Iris pigment epithelial cell (primary cell): ENCODE data around the gene RERG.

ENCODE experiments used
- DNase-seq: peaks from one replicate; pipeline ENCODE4 v3.0.0-alpha.2; 2011; ENCODE audit warnings: low read depth

RERG gene

GRCh38 chr12:15220915-15221885 is at the start of gene RERG:
RERG (minus strand) TSS chr12:15221417; CDS start chr12:15217489, 3,928 bp downstream.
- DNase-seq = peak; percentile 77

- no peak for DNase-seq
These were observed 49.4 kb upstream of the RERG start for GRCh38 chr12:15270591-15270990.

- peak; percentile 78 for DNase-seq
These were observed 47.8 kb upstream of the RERG start for GRCh38 chr12:15268927-15269552.

GRCh38 chr12:15268309-15268708 is 47.1 kb upstream of the RERG start:
- no peak for DNase-seq

GRCh38 chr12:15265875-15266274 is 44.7 kb upstream of the RERG start:
- no peak for DNase-seq

GRCh38 chr12:15256761-15257160 is 35.5 kb upstream of the RERG start:
- DNase-seq = peak; percentile 93

- no peak for DNase-seq
These were observed 32.8 kb upstream of the RERG start for GRCh38 chr12:15253990-15254389.

GRCh38 chr12:15244926-15245325 is 23.7 kb upstream of the RERG start:
- DNase-seq = no peak

- no peak for DNase-seq
These were observed 23.1 kb upstream of the RERG start for GRCh38 chr12:15244341-15244740.

- DNase-seq = no peak
These were observed 21.9 kb upstream of the RERG start for GRCh38 chr12:15243102-15243501.

- no peak for DNase-seq
These were observed 19.7 kb upstream of the RERG start for GRCh38 chr12:15240898-15241297.

GRCh38 chr12:15234508-15234907 is 13.3 kb upstream of the RERG start:
- DNase-seq = no peak

GRCh38 chr12:15234011-15234410 is 12.8 kb upstream of the RERG start:
- DNase-seq = no peak

GRCh38 chr12:15232959-15233358 is 11.7 kb upstream of the RERG start:
- no peak for DNase-seq

GRCh38 chr12:15231493-15231892 is 10.3 kb upstream of the RERG start:
- no peak for DNase-seq

- peak; percentile 72 for DNase-seq
These were observed 9.5 kb upstream of the RERG start for GRCh38 chr12:15230751-15231150.

GRCh38 chr12:15230137-15230536 is 8.9 kb upstream of the RERG start:
- peak; percentile 27 for DNase-seq

GRCh38 chr12:15227004-15227679 is 5.9 kb upstream of the RERG start:
- DNase-seq = peak; percentile 81

- DNase-seq = peak; percentile 73
These were observed 4.6 kb upstream of the RERG start for GRCh38 chr12:15225863-15226218.

- peak; percentile 41 for DNase-seq
These were observed 4.1 kb upstream of the RERG start for GRCh38 chr12:15225136-15225862.

- DNase-seq = no peak
These were observed 1.0 kb upstream of the RERG start for GRCh38 chr12:15222219-15222618.

GRCh38 chr12:15220451-15220850 is 766 bp downstream of the RERG start:
- no peak for DNase-seq
